GM18951 (cell line): Measurements from ENCODE around the gene PLXNA4.

Source experiments
- POLR2A ChIP-seq: IDR thresholded peaks from 4 replicates; pipeline ENCODE4 v1.6.1; 2011; ENCODE audit warnings: mild to moderate bottlenecking; ENCODE audit not compliant: insufficient read length, insufficient read depth; ENCODE audit errors: extremely low read depth
- in situ Hi-C: fragments of 300-500 bp; cut with MboI; formaldehyde crosslinking; loops from one replicate; pipeline ENCODE4 v1.12.0; 2022; ENCODE audit warnings: low sequenced_read_pairs, mixed read lengths, inconsistent platforms; ENCODE audit not compliant: unreplicated experiment

The PLXNA4 gene

GRCh38 chr7:132575982-132576720, at the start of gene PLXNA4:
TSS of gene PLXNA4 (minus strand) at chr7:132576470. CDS start at chr7:132508693, 67,777 bp downstream.
- in situ Hi-C loops: loop anchor here (10.0 kb wide), 1 partner anchor 261 kb away; no protein-coding TSS in a partner anchor
- no peak for TF ChIP-seq POLR2A

- no peak for TF ChIP-seq POLR2A
- in situ Hi-C loops: no loop called here
These were observed 49.4 kb upstream of the PLXNA4 start for GRCh38 chr7:132625651-132626050.

GRCh38 chr7:132622081-132622480, 45.8 kb upstream of the PLXNA4 start:
- in situ Hi-C loops: no loop called here
- no peak for TF ChIP-seq POLR2A

- in situ Hi-C loops: no loop called here
- TF ChIP-seq POLR2A: no peak
These were observed 43.7 kb upstream of the PLXNA4 start for GRCh38 chr7:132619967-132620366.

GRCh38 chr7:132618956-132619305, 42.7 kb upstream of the PLXNA4 start:
- in situ Hi-C loops: no loop called here
- TF ChIP-seq POLR2A: no peak

- no peak for TF ChIP-seq POLR2A
- in situ Hi-C loops: no loop called here
These were observed 42.1 kb upstream of the PLXNA4 start for GRCh38 chr7:132618271-132618955.

- in situ Hi-C loops: no loop called here
- TF ChIP-seq POLR2A: no peak
These were observed 38.4 kb upstream of the PLXNA4 start for GRCh38 chr7:132614428-132615318.

GRCh38 chr7:132613737-132614136, 37.5 kb upstream of the PLXNA4 start:
- no peak for TF ChIP-seq POLR2A
- in situ Hi-C loops: no loop called here

- in situ Hi-C loops: no loop called here
- TF ChIP-seq POLR2A: no peak
These were observed 34.7 kb upstream of the PLXNA4 start for GRCh38 chr7:132610995-132611394.

GRCh38 chr7:132609906-132610520, 33.7 kb upstream of the PLXNA4 start:
- in situ Hi-C loops: no loop called here

GRCh38 chr7:132609222-132609621, 33.0 kb upstream of the PLXNA4 start:
- in situ Hi-C loops: no loop called here
- no peak for TF ChIP-seq POLR2A

More at GRCh38 chr7:132609906-132610520, 33.7 kb upstream of the PLXNA4 start:
- TF ChIP-seq POLR2A: no peak

GRCh38 chr7:132608523-132608922, 32.3 kb upstream of the PLXNA4 start:
- in situ Hi-C loops: no loop called here
- TF ChIP-seq POLR2A: no peak

GRCh38 chr7:132607656-132608055, 31.4 kb upstream of the PLXNA4 start:
- in situ Hi-C loops: no loop called here
- TF ChIP-seq POLR2A: no peak
